ENCODE measurements around the gene GALR3.
"Not testable (repeated sequence)": the region's sequence is repeated elsewhere in the genome, so short reads cannot be mapped to it uniquely, and the experiment has no call there.

The GALR3 gene

GRCh38 chr22:37796079-37796478 lies 27.1 kb upstream of the GALR3 start:
- DNase-seq (ENCODE audit: low read depth) = no peak
- TF ChIP-seq CTCF (conservative IDR thresholded peaks at IDR 0.05; ENCODE audit: low read depth, low read length) = no peak
- no peak overlapping the region for H3K4me3 ChIP-seq (ENCODE audit: low read length)

DNA sequence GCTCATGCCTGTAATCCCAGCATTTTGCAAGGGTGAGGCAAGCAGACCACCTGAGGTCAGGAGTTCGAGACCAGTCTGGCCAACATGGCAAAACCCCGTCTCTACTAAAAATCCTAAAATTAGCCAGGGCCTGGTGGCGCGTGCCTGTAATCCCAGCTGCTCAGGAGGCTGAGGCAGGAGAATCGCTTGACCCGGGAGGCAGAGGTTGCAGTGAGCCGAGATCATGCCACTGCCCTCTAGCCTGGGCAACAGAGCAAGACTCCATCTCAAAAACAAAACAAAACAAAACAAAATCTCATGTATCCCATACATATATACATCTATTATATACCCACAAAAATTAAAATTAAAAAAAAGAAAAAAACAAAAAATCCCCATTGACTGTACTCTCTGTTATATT lies 25.9 kb upstream of the GALR3 start:
- H3K4me3 ChIP-seq (ENCODE audit: low read length); DNase-seq (ENCODE audit: low read depth): not testable (repeated sequence)

DNA sequence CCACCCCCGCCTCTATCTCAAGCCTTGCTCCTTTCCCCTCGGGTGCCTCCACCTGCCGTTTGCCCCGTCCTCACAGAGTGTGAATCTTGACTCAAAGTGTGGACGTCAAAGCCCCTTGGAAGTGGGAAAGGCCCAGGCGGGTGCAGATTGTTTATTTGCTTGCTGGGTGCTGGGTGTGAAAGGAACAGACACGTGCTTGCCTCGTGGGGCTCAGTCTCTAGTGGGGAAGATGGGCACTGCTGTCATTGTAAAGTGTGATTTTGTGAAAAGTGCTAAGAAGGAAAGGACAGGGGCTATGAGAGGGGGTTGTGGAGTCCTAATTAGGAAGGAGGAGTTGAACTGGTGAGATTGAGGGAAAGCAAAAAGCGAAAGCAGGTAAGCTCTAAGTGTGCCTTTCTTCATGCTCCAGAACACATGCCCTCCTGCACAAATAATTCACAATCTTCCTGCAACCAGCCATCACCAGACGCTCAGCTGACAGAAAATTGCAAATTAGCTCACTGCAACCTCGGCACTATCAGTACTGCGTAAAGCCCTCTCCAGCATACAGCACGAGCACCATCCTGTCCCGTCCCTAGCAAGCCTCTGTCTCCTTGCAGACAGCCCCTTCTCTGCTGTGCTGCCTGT lies 25.2 kb upstream of the GALR3 start:
- DNase-seq (ENCODE audit: low read depth) = no peak
- H3K4me3 ChIP-seq (ENCODE audit: low read length) = no peak overlapping the region
- no peak for TF ChIP-seq CTCF (conservative IDR thresholded peaks at IDR 0.05; ENCODE audit: low read depth, low read length)

DNA sequence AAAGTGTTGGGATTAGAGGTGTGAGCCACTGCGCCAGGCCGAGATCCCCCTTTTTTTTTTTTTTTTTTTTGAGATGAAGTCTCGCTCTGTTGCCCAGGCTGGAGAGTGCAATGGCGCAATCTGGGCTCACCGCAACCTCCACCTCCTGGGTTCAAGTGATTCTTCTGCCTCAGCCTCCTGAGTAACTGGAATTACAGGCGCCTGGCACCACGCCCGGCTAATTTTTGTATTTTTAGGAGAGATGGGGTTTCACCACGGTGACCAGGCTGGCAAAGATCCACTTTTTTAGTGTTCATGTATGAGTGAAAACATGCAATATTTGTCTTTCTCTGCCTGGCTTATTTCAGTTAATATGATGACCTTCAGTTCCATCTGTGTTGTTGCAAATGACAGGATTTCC lies 23.2 kb upstream of the GALR3 start:
- not testable (repeated sequence) for H3K4me3 ChIP-seq (ENCODE audit: low read length); DNase-seq (ENCODE audit: low read depth)

DNA sequence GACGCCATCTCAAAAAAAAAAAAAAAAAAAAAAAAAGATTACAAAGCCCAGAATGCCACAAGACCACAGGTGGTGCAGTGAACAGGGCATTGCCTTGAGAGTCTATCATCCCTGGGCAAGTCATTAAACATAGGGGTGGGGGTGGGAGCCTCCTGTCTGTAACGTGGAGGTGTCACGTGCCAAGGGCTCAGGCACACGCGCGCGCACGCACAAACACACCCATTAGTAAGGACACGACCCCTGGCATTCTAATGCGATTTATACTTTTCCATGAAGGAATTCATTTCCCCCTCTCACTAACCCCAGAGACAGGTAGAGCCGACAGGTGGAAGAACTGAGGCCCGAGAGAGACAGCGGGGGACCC lies 21.3 kb upstream of the GALR3 start:
- TF ChIP-seq CTCF (conservative IDR thresholded peaks at IDR 0.05; ENCODE audit: low read depth, low read length) = no peak
- DNase-seq (ENCODE audit: low read depth) = no peak
- peak overlapping the region; percentile 55 for H3K4me3 ChIP-seq (ENCODE audit: low read length)

DNA sequence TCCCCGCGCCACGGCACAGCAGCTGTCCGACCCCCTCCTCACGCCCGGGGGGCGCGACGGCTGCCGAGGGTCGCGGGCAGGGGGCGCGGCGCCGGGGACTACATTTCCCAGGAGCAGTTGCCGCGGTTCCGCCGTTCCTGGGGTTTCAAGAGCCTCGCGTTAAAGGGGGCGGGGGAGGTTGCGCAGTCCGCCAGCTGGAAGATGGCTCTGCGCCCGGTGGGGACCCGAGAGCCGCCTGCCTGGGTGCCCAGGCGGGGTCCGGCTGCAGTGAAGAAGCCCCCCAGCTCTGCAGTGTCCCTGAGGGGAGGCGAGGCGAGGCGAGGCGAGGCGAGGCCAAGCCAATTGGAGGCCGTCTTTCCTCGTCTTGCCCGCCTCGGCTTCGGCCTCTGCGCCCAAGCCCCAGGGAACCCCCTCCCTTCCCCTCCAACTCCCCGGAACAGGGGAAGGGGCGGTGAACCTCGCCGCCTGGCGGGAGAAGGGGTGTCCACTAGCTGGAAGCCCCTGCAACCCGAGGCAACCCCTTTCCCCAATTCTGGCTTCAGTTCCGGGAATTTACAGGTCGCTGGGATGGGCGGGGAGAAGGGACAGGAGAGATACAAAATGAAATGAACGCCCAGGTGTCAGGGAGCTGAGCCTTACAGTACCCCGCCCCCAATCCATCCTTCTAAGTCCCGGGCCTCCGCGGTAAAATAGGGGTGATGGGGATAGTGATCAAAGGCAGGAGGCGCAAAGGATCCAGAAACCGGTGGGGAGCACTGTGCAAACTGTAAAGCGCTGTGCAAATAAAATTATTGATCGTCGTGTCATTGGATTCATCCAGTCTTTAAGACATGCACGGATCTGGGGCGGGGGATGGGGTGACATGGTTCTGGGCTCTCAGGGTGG lies 20.6 kb upstream of the GALR3 start:
- DNase-seq (ENCODE audit: low read depth) = no peak
- TF ChIP-seq CTCF (conservative IDR thresholded peaks at IDR 0.05; ENCODE audit: low read depth, low read length) = no peak
- peak overlapping the region; percentile 55 for H3K4me3 ChIP-seq (ENCODE audit: low read length)

DNA sequence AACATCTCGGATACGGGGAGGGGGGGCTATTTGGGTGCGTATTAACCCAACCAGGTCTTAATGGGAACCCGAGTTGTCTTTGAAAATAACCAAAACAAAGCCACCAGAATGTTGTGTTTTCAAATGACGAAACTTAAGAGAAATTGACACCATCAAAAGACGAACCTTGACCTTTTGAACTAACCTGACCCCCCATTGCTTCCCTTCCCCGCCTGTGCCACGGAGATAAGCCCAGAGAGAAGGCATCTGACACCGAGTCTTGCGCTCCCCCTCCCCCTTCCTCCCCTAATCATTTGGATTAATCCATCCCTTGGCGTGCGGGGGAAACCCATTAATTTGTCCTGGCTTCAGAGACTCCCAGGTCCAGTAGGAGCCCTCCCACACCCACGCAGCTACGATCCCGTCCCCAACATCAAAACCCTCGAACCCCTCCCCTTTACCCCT lies 20.0 kb upstream of the GALR3 start:
- no peak for TF ChIP-seq CTCF (conservative IDR thresholded peaks at IDR 0.05; ENCODE audit: low read depth, low read length)
- H3K4me3 ChIP-seq (ENCODE audit: low read length) = peak overlapping the region; percentile 55
- DNase-seq (ENCODE audit: low read depth) = no peak

Measured in retinal pigment epithelial cell (primary cell).